MM.1S (cell line): ENCODE measurements around the gene GLB1L3.

Experiments
- DNase-seq: peaks from one replicate; pipeline ENCODE4 v3.0.0-alpha.2; 2015
- H2AFZ ChIP-seq: fragments of 300-600 bp; sonication (generic); 2 replicates; pipeline ENCODE4 v1.6.0; 2016; ENCODE audit warnings: antibody characterized with exemption, low read length
- H3F3A ChIP-seq: fragments of 300-600 bp; sonication (generic); 2 replicates; pipeline ENCODE4 v1.6.1; 2016; ENCODE audit warnings: mild to moderate bottlenecking, antibody characterized with exemption, low read length, moderate library complexity, mixed read lengths; ENCODE audit not compliant: insufficient read depth
- H3K27ac ChIP-seq: fragments of 300-600 bp; sonication (generic); 2 replicates; pipeline ENCODE4 v1.5.1; 2016; ENCODE audit warnings: mild to moderate bottlenecking, low read length
- H3K27me3 ChIP-seq: fragments of 300-600 bp; sonication (generic); replicated peaks from 2 replicates; pipeline ENCODE4 v1.6.0; 2016; ENCODE audit warnings: low read length; ENCODE audit not compliant: insufficient read depth
- H3K36me3 ChIP-seq: fragments of 300-600 bp; sonication (generic); replicated peaks from 2 replicates; pipeline ENCODE4 v1.6.1; 2016; ENCODE audit warnings: mild to moderate bottlenecking, low read length, mixed read lengths; ENCODE audit not compliant: insufficient read depth
- H3K4me1 ChIP-seq: fragments of 300-600 bp; sonication (generic); 2 replicates; pipeline ENCODE4 v1.6.1; 2016; ENCODE audit warnings: low read length, mixed read lengths
- H3K4me2 ChIP-seq: fragments of 300-600 bp; sonication (generic); 2 replicates; pipeline ENCODE4 v1.6.0; 2016; ENCODE audit warnings: low read depth, low read length
- H3K4me3 ChIP-seq: fragments of 300-600 bp; sonication (generic); 2 replicates; pipeline ENCODE4 v1.5.1; 2016; ENCODE audit warnings: low read length, mixed read lengths
- H3K79me2 ChIP-seq: fragments of 300-600 bp; sonication (generic); 2 replicates; pipeline ENCODE4 v1.6.1; 2016; ENCODE audit warnings: mixed run types, low read length, mixed read lengths
- H3K9ac ChIP-seq: fragments of 300-600 bp; sonication (generic); 2 replicates; pipeline ENCODE4 v1.6.1; 2016; ENCODE audit warnings: low read length, mixed read lengths
- H3K9me2 ChIP-seq: fragments of 300-600 bp; sonication (generic); replicated peaks from 2 replicates; pipeline ENCODE4 v1.6.1; 2016; ENCODE audit warnings: mild to moderate bottlenecking, low read length, mixed read lengths; ENCODE audit not compliant: insufficient read depth
- H3K9me3 ChIP-seq: fragments of 300-600 bp; sonication (generic); replicated peaks from 2 replicates; pipeline ENCODE4 v1.6.1; 2016; ENCODE audit warnings: mild to moderate bottlenecking, low read length, mixed read lengths; ENCODE audit not compliant: insufficient read depth
- H4K20me1 ChIP-seq: fragments of 300-600 bp; sonication (generic); 2 replicates; pipeline ENCODE4 v1.6.1; 2016; ENCODE audit warnings: mild to moderate bottlenecking, low read length, moderate library complexity, mixed read lengths; ENCODE audit not compliant: insufficient read depth
- CTCF ChIP-seq: fragments of 300-600 bp; sonication (generic); IDR thresholded peaks from 2 replicates; pipeline ENCODE4 v1.5.1; 2016; ENCODE audit warnings: antibody characterized with exemption, low read length, mixed read lengths
- EZH2 ChIP-seq: fragments of 300-600 bp; sonication (generic); optimal IDR thresholded peaks from 2 replicates; pipeline ENCODE3; 2017; ENCODE audit warnings: low read depth, mild to moderate bottlenecking, antibody characterized with exemption, low read length, mixed read lengths
- EZH2phosphoT487 ChIP-seq: fragments of 300-600 bp; sonication (generic); IDR thresholded peaks from 2 replicates; pipeline ENCODE4 v1.6.1; 2018; ENCODE audit warnings: antibody characterized with exemption, low read length

Gene GLB1L3

GRCh38 chr11:134272381-134273316 lies 3.5 kb upstream of the GLB1L3 start:
- peaks cover 7% of the 10 kb centered on the region for H3K79me2 ChIP-seq
- H3K9me3 ChIP-seq = no peaks in the 10 kb centered on the region
- H2AFZ ChIP-seq = no peak overlapping the region
- no peak overlapping the region for H3K9ac ChIP-seq
- no peaks in the 10 kb centered on the region for H3K36me3 ChIP-seq
- TF ChIP-seq EZH2phosphoT487 (no peak), CTCF (no peak), EZH2 (no peak)
- no peaks in the 10 kb centered on the region for H3K9me2 ChIP-seq
- H3K27ac ChIP-seq = no peak overlapping the region
- peaks cover 22% of the 10 kb centered on the region for H3K4me1 ChIP-seq
- no peaks in the 10 kb centered on the region for H4K20me1 ChIP-seq
- no peak overlapping the region for H3K4me2 ChIP-seq
- DNase-seq = no peak
- H3K4me3 ChIP-seq = no peak overlapping the region
- peaks cover 6% of the 10 kb centered on the region for H3F3A ChIP-seq
- H3K27me3 ChIP-seq = 0 out of 2 replicates have a peak, but pooled peaks cover 6% of the 10 kb centered on the region

GRCh38 chr11:134273317-134273712 lies 2.9 kb upstream of the GLB1L3 start:
- no peak overlapping the region for H3K9ac ChIP-seq
- H3K4me2 ChIP-seq = no peak overlapping the region

GRCh38 chr11:134275188-134275533 lies 1.0 kb upstream of the GLB1L3 start:
- Histone ChIP-seq H3K4me3 (peak overlapping the region; percentile 81), H3K9me3 (no peaks in the 10 kb centered on the region), H3K27ac (peak overlapping the region; percentile 20; the same call in 1 of the 2 replicates), H3F3A (peaks cover 6% of the 10 kb centered on the region), H3K36me3 (no peaks in the 10 kb centered on the region), H4K20me1 (no peaks in the 10 kb centered on the region), H3K27me3 (0 out of 2 replicates have a peak, but pooled peaks cover 6% of the 10 kb centered on the region), H3K9ac (peak overlapping the region; percentile 72; the same call in 1 of the 2 replicates), H3K4me2 (peak overlapping the region; percentile 88), H3K4me1 (peaks cover 18% of the 10 kb centered on the region), H3K79me2 (peaks cover 7% of the 10 kb centered on the region), H2AFZ (peak overlapping the region; percentile 92), H3K9me2 (no peaks in the 10 kb centered on the region)
- TF ChIP-seq EZH2phosphoT487 = no peak
- TF ChIP-seq EZH2 = no peak
- no peak for TF ChIP-seq CTCF
- no peak for DNase-seq

More at GRCh38 chr11:134273317-134273712, 2.9 kb upstream of the GLB1L3 start:
- DNase-seq = no peak
- Histone ChIP-seq H3K9me2 (no peaks in the 10 kb centered on the region), H3F3A (peaks cover 6% of the 10 kb centered on the region), H3K4me1 (peaks cover 22% of the 10 kb centered on the region), H3K27me3 (0 out of 2 replicates have a peak, but pooled peaks cover 6% of the 10 kb centered on the region), H2AFZ (no peak overlapping the region), H3K36me3 (no peaks in the 10 kb centered on the region), H3K4me3 (no peak overlapping the region), H3K9me3 (no peaks in the 10 kb centered on the region), H4K20me1 (no peaks in the 10 kb centered on the region), H3K79me2 (peaks cover 7% of the 10 kb centered on the region), H3K27ac (no peak overlapping the region)
- TF ChIP-seq CTCF (no peak), EZH2phosphoT487 (no peak), EZH2 (no peak)
